HEK293 (cell line): Measurements from ENCODE around the gene SETD1A.

Experiments
- CTCF ChIA-PET: fragments of 350-600 bp; formaldehyde crosslinking; extraction: SDS; loops from one replicate; lab custom pipeline; 2021; ENCODE audit warnings: antibody characterized with exemption; lab: Yijun Ruan, JAX
- POLR2A ChIA-PET: fragments of 300-600 bp; formaldehyde crosslinking; extraction: SDS; loops from one replicate; lab custom pipeline; 2020; ENCODE audit warnings: antibody characterized with exemption, inconsistent platforms; lab: Yijun Ruan, JAX
- H3K27ac ChIP-seq: fragments of 200-500 bp; sonication (Bioruptor generic); 2 replicates; pipeline ENCODE4 v1.5.1; 2014; ENCODE audit warnings: low read depth, low read length, control low read depth, inconsistent platforms; ENCODE audit errors: extremely low read depth
- H3K36me3 ChIP-seq, 2 experiments: fragments of 200-500 bp in 1 of 2; sonication (Bioruptor generic) in 1 of 2; 1 replicate in 1 of 2; 2 replicates in 1 of 2; pipeline ENCODE4 v1.5.1; 2014 to 2017; ENCODE audit warnings: inconsistent platforms in 2 of 2, low read length in 2 of 2; ENCODE audit not compliant: control insufficient read depth in 2 of 2, insufficient read depth in 1 of 2
- H3K4me1 ChIP-seq: fragments of 200-500 bp; sonication (Bioruptor generic); 2 replicates; pipeline ENCODE4 v1.5.1; 2014; ENCODE audit warnings: mild to moderate bottlenecking, low read length, inconsistent platforms; ENCODE audit not compliant: control insufficient read depth, insufficient read depth
- H3K4me3 ChIP-seq: 2 replicates; pipeline ENCODE4 v1.5.1; 2011; ENCODE audit warnings: low read depth, mild to moderate bottlenecking, control low read depth, low read length, moderate library complexity
- H3K9me3 ChIP-seq: fragments of 200-500 bp; sonication (Bioruptor generic); 2 replicates; pipeline ENCODE4 v1.5.1; 2014; ENCODE audit warnings: low read depth, low read length, inconsistent platforms; ENCODE audit not compliant: control insufficient read depth, insufficient read depth
- EGR2 ChIP-seq: fragments of 450-650 bp; formaldehyde crosslinking; IDR thresholded peaks from 2 replicates; pipeline ENCODE4 v1.5.1; 2016; ENCODE audit warnings: low read depth, missing biosample characterization, missing genetic modification characterization
- IKZF3 ChIP-seq: fragments of 450-650 bp; IDR thresholded peaks from 2 replicates; pipeline ENCODE4 v1.5.0; 2018; ENCODE audit warnings: missing biosample characterization, mild to moderate bottlenecking, missing genetic modification characterization, moderate library complexity
- KLF8 ChIP-seq: fragments of 450-650 bp; formaldehyde crosslinking; IDR thresholded peaks from 2 replicates; pipeline ENCODE4 v1.5.1; 2016; ENCODE audit warnings: missing biosample characterization, missing genetic modification characterization
- PRDM10 ChIP-seq: fragments of 450-650 bp; formaldehyde crosslinking; IDR thresholded peaks from 2 replicates; pipeline ENCODE4 v1.5.1; 2016; ENCODE audit warnings: missing biosample characterization, missing genetic modification characterization
- REST ChIP-seq: fragments of 450-650 bp; formaldehyde crosslinking; IDR thresholded peaks from 2 replicates; pipeline ENCODE4 v1.5.1; 2016; ENCODE audit warnings: missing biosample characterization, missing genetic modification characterization
- SP3 ChIP-seq: fragments of 450-650 bp; formaldehyde crosslinking; IDR thresholded peaks from 2 replicates; pipeline ENCODE4 v1.5.1; 2016; ENCODE audit warnings: missing biosample characterization, missing genetic modification characterization
- ZBTB7A ChIP-seq: fragments of 450-650 bp; formaldehyde crosslinking; IDR thresholded peaks from 2 replicates; pipeline ENCODE4 v1.5.1; 2016; ENCODE audit warnings: low read depth, missing biosample characterization, missing genetic modification characterization
- ZFP3 ChIP-seq: fragments of 450-650 bp; formaldehyde crosslinking; IDR thresholded peaks from 2 replicates; pipeline ENCODE4 v1.5.1; 2016; ENCODE audit warnings: low read depth, missing biosample characterization, missing genetic modification characterization
- ZIC2 ChIP-seq: fragments of 450-650 bp; formaldehyde crosslinking; IDR thresholded peaks from 2 replicates; pipeline ENCODE4 v1.5.1; 2016; ENCODE audit warnings: missing biosample characterization, missing genetic modification characterization
- ZNF140 ChIP-seq: fragments of 450-650 bp; formaldehyde crosslinking; IDR thresholded peaks from 2 replicates; pipeline ENCODE4 v1.5.1; 2016; ENCODE audit warnings: missing biosample characterization, missing genetic modification characterization
- ZNF146 ChIP-seq: fragments of 450-650 bp; formaldehyde crosslinking; IDR thresholded peaks from 2 replicates; pipeline ENCODE4 v1.5.1; 2016; ENCODE audit warnings: missing biosample characterization, missing genetic modification characterization
- ZNF2 ChIP-seq: fragments of 450-650 bp; formaldehyde crosslinking; IDR thresholded peaks from 2 replicates; pipeline ENCODE4 v1.5.1; 2016; ENCODE audit warnings: missing biosample characterization, missing genetic modification characterization
- ZNF335 ChIP-seq: fragments of 450-650 bp; formaldehyde crosslinking; conservative IDR thresholded peaks from 2 replicates; pipeline ENCODE4 v1.5.1; 2016; ENCODE audit warnings: missing biosample characterization, missing genetic modification characterization
- ZNF398 ChIP-seq: fragments of 450-650 bp; formaldehyde crosslinking; IDR thresholded peaks from 2 replicates; pipeline ENCODE4 v1.5.1; 2017; ENCODE audit warnings: missing biosample characterization, missing genetic modification characterization
- ZNF433 ChIP-seq: fragments of 450-650 bp; formaldehyde crosslinking; IDR thresholded peaks from 2 replicates; pipeline ENCODE4 v1.5.1; 2016; ENCODE audit warnings: missing biosample characterization, missing genetic modification characterization, low read depth
- ZNF514 ChIP-seq: fragments of 450-650 bp; formaldehyde crosslinking; IDR thresholded peaks from 2 replicates; pipeline ENCODE4 v1.5.1; 2016; ENCODE audit warnings: missing biosample characterization, missing genetic modification characterization
- ZNF555 ChIP-seq: fragments of 450-650 bp; formaldehyde crosslinking; conservative IDR thresholded peaks from 2 replicates; pipeline ENCODE4 v1.5.1; 2017; ENCODE audit warnings: missing biosample characterization, mild to moderate bottlenecking, missing genetic modification characterization, inconsistent platforms
- ZNF747 ChIP-seq: fragments of 450-650 bp; formaldehyde crosslinking; IDR thresholded peaks from 2 replicates; pipeline ENCODE4 v1.5.1; 2016; ENCODE audit warnings: missing biosample characterization, missing genetic modification characterization
- ZNF76 ChIP-seq: fragments of 450-650 bp; formaldehyde crosslinking; IDR thresholded peaks from 2 replicates; pipeline ENCODE4; 2016; ENCODE audit warnings: low read depth, missing biosample characterization, missing genetic modification characterization, borderline replicate concordance
- ZNF837 ChIP-seq: fragments of 450-650 bp; formaldehyde crosslinking; IDR thresholded peaks from 2 replicates; pipeline ENCODE4 v1.5.1; 2016; ENCODE audit warnings: missing biosample characterization, missing genetic modification characterization
- TF ChIP-seq, protein P1 (sequence below): fragments of 450-650 bp; formaldehyde crosslinking; IDR thresholded peaks from 2 replicates; pipeline ENCODE4 v1.5.1; 2016; ENCODE audit warnings: missing biosample characterization, missing genetic modification characterization
- TF ChIP-seq, protein P2 (sequence below): fragments of 450-650 bp; formaldehyde crosslinking; IDR thresholded peaks from 2 replicates; pipeline ENCODE4 v1.5.1; 2016; ENCODE audit warnings: missing biosample characterization, missing genetic modification characterization

The SETD1A gene

GRCh38 chr16:30926937-30927788, 30.4 kb upstream of the SETD1A start (continued):
- TF ChIP-seq REST (tag by site-specific recombination) (no peak), ZNF146 (tag by site-specific recombination) (no peak), ZFP3 (tag by site-specific recombination) (no peak), ZNF433 (no peak), ZNF837 (no peak), ZNF140 (tag by site-specific recombination) (no peak), ZNF514 (no peak), ZBTB7A (tag by site-specific recombination) (no peak), ZIC2 (tag by site-specific recombination) (no peak), ZNF747 (no peak), ZNF2 (no peak)
- TF ChIP-seq, protein P1, sequence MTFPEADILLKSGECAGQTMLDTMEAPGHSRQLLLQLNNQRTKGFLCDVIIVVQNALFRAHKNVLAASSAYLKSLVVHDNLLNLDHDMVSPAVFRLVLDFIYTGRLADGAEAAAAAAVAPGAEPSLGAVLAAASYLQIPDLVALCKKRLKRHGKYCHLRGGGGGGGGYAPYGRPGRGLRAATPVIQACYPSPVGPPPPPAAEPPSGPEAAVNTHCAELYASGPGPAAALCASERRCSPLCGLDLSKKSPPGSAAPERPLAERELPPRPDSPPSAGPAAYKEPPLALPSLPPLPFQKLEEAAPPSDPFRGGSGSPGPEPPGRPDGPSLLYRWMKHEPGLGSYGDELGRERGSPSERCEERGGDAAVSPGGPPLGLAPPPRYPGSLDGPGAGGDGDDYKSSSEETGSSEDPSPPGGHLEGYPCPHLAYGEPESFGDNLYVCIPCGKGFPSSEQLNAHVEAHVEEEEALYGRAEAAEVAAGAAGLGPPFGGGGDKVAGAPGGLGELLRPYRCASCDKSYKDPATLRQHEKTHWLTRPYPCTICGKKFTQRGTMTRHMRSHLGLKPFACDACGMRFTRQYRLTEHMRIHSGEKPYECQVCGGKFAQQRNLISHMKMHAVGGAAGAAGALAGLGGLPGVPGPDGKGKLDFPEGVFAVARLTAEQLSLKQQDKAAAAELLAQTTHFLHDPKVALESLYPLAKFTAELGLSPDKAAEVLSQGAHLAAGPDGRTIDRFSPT: no peak
- TF ChIP-seq, all 188 proteins: peak for 4

- H3K27ac ChIP-seq: no peak overlapping the region
- H3K4me1 ChIP-seq: no peaks in the 10 kb centered on the region
- ChIA-PET CTCF (interaction anchor here (0.5 to 1.7 kb wide), 7 partner anchors 15 to 941 kb away, joined by 3 to 6 read pairs (median 5); no protein-coding TSS in a partner anchor), POLR2A (interaction anchor here (0.6 to 2.6 kb wide), 9 partner anchors 13 to 1245 kb away, joined by 3 to 15 read pairs (median 3); partner anchors contain the start of gene PHKG2)
- no peak overlapping the region for H3K4me3 ChIP-seq
- H3K36me3 ChIP-seq: peaks cover 0 to 74% of the 10 kb centered on the region in 2 experiments; a peak in 2 of 3 replicates
- no peaks in the 10 kb centered on the region for H3K9me3 ChIP-seq
- TF ChIP-seq ZNF398 (tag by site-specific recombination): peak; percentile 83
- TF ChIP-seq PRDM10 (tag by site-specific recombination): 0 out of 2 replicates have a peak, but pooled peaks have one; percentile 34
- no peak for TF ChIP-seq ZNF555 (tag by site-specific recombination)
- peak; percentile 91 for TF ChIP-seq ZNF335 (tag by site-specific recombination)
- TF ChIP-seq EGR2 (tag by site-specific recombination): peak; percentile 65
- peak; percentile 99 for TF ChIP-seq ZNF76 (tag by site-specific recombination)
- no peak for TF ChIP-seq IKZF3 (tag by site-specific recombination)
- TF ChIP-seq KLF8 (tag by site-specific recombination): 0 out of 2 replicates have a peak, but pooled peaks have one; percentile 28
- peak; percentile 44; the same call in 1 of the 2 replicates for TF ChIP-seq ZIC2 (tag by site-specific recombination)
- TF ChIP-seq SP3: peak; percentile 74
- TF ChIP-seq, protein P2, sequence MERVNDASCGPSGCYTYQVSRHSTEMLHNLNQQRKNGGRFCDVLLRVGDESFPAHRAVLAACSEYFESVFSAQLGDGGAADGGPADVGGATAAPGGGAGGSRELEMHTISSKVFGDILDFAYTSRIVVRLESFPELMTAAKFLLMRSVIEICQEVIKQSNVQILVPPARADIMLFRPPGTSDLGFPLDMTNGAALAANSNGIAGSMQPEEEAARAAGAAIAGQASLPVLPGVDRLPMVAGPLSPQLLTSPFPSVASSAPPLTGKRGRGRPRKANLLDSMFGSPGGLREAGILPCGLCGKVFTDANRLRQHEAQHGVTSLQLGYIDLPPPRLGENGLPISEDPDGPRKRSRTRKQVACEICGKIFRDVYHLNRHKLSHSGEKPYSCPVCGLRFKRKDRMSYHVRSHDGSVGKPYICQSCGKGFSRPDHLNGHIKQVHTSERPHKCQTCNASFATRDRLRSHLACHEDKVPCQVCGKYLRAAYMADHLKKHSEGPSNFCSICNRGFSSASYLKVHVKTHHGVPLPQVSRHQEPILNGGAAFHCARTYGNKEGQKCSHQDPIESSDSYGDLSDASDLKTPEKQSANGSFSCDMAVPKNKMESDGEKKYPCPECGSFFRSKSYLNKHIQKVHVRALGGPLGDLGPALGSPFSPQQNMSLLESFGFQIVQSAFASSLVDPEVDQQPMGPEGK (tag by site-specific recombination): peak; percentile 79
Measured at GRCh38 chr16:30927789-30928378, 29.7 kb upstream of the SETD1A start.
